ENCODE measurements around the gene LZTR1. TPM values are rescaled to one million over a fixed set of nuclear protein-coding genes. Genes with fewer than 3 reads are reported as not detected.

The LZTR1 gene
- total RNA-seq, 1 experiment from 2014 or later: 54.3 TPM

DNA sequence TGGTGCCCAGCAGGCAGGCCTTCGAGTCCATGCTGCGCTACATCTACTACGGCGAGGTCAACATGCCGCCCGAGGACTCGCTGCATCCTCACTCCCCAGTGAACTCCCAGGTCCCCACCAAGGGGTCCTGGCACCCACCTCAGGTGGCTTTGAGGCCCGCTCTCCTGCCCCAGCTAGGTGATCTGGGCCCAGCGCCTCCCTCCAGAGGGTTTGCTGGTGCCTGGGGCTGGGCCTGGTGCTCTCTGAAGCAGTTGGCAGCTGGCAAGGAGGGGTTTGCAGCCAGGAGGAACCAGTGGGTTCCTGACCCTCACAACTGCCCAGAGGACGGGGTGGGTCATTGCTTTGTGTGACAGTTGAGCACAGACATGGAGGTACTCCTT lies 13.9 kb downstream of the LZTR1 start:
- Histone ChIP-seq H3K36me3 (ENCODE audit: insufficient read depth, low read length, poor library complexity, severe bottlenecking) (peaks cover 31% of the 10 kb centered on the region), H3K27ac (ENCODE audit: low read depth, low read length, poor library complexity, severe bottlenecking) (no peak overlapping the region)
- CTCF ChIA-PET: no interaction called here

DNA sequence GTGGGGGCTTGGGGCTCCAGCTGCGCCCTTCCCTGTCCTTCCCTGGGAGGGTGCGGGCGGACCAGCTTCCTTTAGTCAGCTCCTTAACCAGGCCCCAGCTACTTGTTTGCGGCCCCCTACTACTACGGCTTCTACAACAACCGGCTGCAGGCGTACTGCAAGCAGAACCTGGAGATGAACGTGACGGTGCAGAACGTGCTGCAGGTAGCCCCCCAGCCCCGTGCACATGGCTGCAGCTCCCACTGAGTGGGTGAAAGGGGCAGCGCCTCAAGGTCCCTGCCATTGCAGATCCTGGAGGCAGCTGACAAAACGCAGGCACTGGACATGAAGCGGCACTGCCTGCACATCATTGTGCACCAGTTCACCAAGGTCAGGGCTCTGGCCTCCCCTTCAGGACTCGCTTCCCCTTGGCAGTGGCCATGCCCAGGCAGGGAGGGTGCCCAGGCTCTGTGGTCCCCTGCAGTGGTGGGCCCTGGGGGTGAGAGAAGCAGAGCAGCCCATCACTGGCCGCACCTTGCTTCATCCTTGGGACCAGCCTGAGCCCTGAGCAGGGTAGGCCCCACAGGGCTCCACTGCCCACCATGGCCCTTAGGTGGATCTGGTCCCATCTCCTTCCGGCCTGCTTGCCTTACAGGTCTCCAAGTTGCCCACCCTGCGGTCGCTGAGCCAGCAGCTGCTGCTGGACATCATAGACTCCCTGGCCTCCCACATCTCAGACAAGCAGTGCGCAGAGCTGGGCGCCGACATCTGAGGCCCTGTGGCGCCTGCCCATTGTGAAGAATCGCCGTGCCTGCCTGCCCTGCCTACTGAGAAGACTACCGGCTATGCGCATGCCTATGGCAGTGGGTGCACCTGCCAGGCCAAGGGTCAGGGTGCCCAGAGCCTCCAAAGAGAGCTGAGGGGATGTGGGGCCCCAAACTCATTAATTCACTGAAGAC lies 14.8 kb downstream of the LZTR1 start:
- peaks cover 29% of the 10 kb centered on the region for H3K36me3 ChIP-seq (ENCODE audit: insufficient read depth, low read length, poor library complexity, severe bottlenecking)

More for the DNA sequence above, 13.9 kb downstream of the LZTR1 start:
- Histone ChIP-seq H3K9me3 (ENCODE audit: low read depth, low read length, poor library complexity, severe bottlenecking) (no peaks in the 10 kb centered on the region), H3K4me1 (ENCODE audit: insufficient read depth, low read length, poor library complexity, severe bottlenecking) (peaks cover 13% of the 10 kb centered on the region), H3K27me3 (replicated peaks; ENCODE audit: insufficient read depth, low read depth, low read length, poor library complexity) (no peaks in the 10 kb centered on the region), H3K4me3 (ENCODE audit: low read depth, low read length, poor library complexity, severe bottlenecking) (no peak overlapping the region)
- no peak for TF ChIP-seq EZH2 (IDR thresholded peaks at IDR 0.05; ENCODE audit: borderline replicate concordance, low read depth, low read length, poor library complexity, severe bottlenecking)
- TF ChIP-seq CTCF (conservative IDR thresholded peaks at IDR 0.05; ENCODE audit: low read depth, low read length): no peak
- POLR2A ChIA-PET (ENCODE audit: low non-redundant PET): no interaction called here
- no TSS peak for BruUV-seq (replicated peaks)
- intact Hi-C loops (cut with micrococcal nuclease; ENCODE audit: unreplicated experiment): no loop called here
- DNase-seq (ENCODE audit: low spot score): no peak

DNA sequence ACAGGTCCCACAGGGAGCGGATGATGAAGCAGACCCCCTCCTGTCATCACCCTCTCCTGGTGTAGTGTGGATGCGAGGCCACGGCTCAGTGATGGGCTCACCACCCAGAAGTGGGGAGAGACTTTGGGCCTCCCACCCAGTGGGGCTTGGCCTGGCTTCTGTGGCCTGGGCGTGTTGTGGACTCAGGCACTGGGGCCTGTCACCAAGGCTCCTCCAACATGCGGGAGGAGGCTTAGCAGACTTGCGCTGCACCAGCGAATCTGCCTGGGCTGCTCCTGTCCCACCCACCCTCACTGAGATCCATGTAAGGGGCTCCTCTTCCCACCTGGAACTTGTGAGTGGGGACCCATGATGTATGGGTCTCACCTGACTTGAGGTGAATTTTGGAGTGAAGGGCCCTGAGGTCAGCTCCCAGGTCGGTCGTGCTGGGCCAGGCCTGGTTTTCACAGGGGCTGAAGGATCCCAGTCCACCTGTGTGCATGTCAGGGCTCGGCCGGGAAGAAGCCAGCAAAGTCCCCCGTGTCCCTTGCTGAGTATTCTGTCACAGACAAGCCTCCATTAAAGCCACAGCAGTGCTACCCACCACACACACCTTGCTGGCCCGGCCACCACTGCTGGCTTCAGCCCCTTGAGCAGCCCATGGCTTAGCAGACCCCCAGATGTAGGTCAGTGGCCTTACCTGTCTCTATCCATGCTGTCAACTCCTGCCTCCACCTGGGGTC lies 15.6 kb downstream of the LZTR1 start:
- Histone ChIP-seq H3K27ac (ENCODE audit: low read depth, low read length, poor library complexity, severe bottlenecking) (no peak overlapping the region), H3K36me3 (ENCODE audit: insufficient read depth, low read length, poor library complexity, severe bottlenecking) (peaks cover 21% of the 10 kb centered on the region), H3K27me3 (replicated peaks; ENCODE audit: insufficient read depth, low read depth, low read length, poor library complexity) (no peaks in the 10 kb centered on the region), H3K4me3 (ENCODE audit: low read depth, low read length, poor library complexity, severe bottlenecking) (no peak overlapping the region), H3K9me3 (ENCODE audit: low read depth, low read length, poor library complexity, severe bottlenecking) (no peaks in the 10 kb centered on the region), H3K4me1 (ENCODE audit: insufficient read depth, low read length, poor library complexity, severe bottlenecking) (peaks cover 13% of the 10 kb centered on the region)
- ChIA-PET POLR2A (ENCODE audit: low non-redundant PET) (no interaction called here), CTCF (no interaction called here)
- BruUV-seq (replicated peaks): no TSS peak
- no peak for DNase-seq (ENCODE audit: low spot score)
- intact Hi-C loops (cut with micrococcal nuclease; ENCODE audit: unreplicated experiment): no loop called here
- no peak for TF ChIP-seq EZH2 (IDR thresholded peaks at IDR 0.05; ENCODE audit: borderline replicate concordance, low read depth, low read length, poor library complexity, severe bottlenecking)
- no peak for TF ChIP-seq CTCF (conservative IDR thresholded peaks at IDR 0.05; ENCODE audit: low read depth, low read length)

More for the DNA sequence above, 14.8 kb downstream of the LZTR1 start:
- no TSS peak for BruUV-seq (replicated peaks)
- POLR2A ChIA-PET (ENCODE audit: low non-redundant PET): no interaction called here
- Histone ChIP-seq H3K27me3 (replicated peaks; ENCODE audit: insufficient read depth, low read depth, low read length, poor library complexity) (no peaks in the 10 kb centered on the region), H3K4me3 (ENCODE audit: low read depth, low read length, poor library complexity, severe bottlenecking) (no peak overlapping the region), H3K4me1 (ENCODE audit: insufficient read depth, low read length, poor library complexity, severe bottlenecking) (peaks cover 13% of the 10 kb centered on the region), H3K27ac (ENCODE audit: low read depth, low read length, poor library complexity, severe bottlenecking) (no peak overlapping the region), H3K9me3 (ENCODE audit: low read depth, low read length, poor library complexity, severe bottlenecking) (no peaks in the 10 kb centered on the region)
- TF ChIP-seq CTCF (conservative IDR thresholded peaks at IDR 0.05; ENCODE audit: low read depth, low read length) (no peak), EZH2 (IDR thresholded peaks at IDR 0.05; ENCODE audit: borderline replicate concordance, low read depth, low read length, poor library complexity, severe bottlenecking) (no peak)
- CTCF ChIA-PET: no interaction called here
- DNase-seq (ENCODE audit: low spot score): no peak
- intact Hi-C loops (cut with micrococcal nuclease; ENCODE audit: unreplicated experiment): no loop called here

All from A673 (cell line).